Omental fat pad (tissue), 4 donors: ENCODE measurements around the gene TMC5. TPM values are rescaled to one million over a fixed set of nuclear protein-coding genes. Genes with fewer than 3 reads are reported as not detected.
"Not testable (repeated sequence)": the region's sequence is repeated elsewhere in the genome, so short reads cannot be mapped to it uniquely, and the experiment has no call there.

Experiments
- ATAC-seq: fragments of 150-250 bp; one replicate; pipeline ENCODE4 v1.9.1; 2016; ENCODE audit warnings: mild to moderate bottlenecking, moderate library complexity; ENCODE audit not compliant: low FRiP score
- DNase-seq: peaks from one replicate; pipeline ENCODE4 v3.0.0-alpha.2; 2019; ENCODE audit warnings: low spot score
- CTCF ChIP-seq, 3 donors: fragments of 450-650 bp; IDR thresholded peaks; one replicate each; pipeline ENCODE4 v1.5.1; 2016 to 2017; ENCODE audit warnings: antibody characterized with exemption in 3 of 3, mild to moderate bottlenecking in 3 of 3, moderate library complexity in 2 of 3
- total RNA-seq, 4 donors: library from RNA; depleted of rRNA; stranded (reverse); fragments of >200 nt; gene quantifications; one replicate each; pipeline ENCODE4 v1.1.0, GENCODE V29; 2016

The TMC5 gene
- 1 to 10 TPM in 3 of 4 donors, under 1 TPM in 1; 0.47 to 7.1 (median 1.1) TPM for total RNA-seq

DNA sequence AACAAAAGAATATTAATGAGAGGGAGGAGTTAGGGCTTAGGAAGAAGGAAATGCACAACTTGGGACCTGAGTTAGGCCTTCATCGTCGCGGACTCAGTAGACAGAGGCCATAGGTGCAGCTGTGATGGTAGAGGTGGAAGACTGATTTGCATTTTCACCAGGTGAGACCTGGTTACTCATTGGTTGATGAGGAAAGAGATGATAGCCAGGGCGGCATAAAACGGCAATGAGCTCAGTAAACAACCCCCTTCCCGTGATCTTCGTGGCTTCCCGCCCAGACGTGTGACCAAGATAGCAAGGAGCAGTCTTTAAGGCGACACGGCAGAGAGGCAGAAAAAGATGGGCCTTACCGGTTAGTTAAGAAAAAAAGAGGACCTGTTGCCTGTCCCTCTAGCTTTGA, at the start of gene TMC5:
TSS of gene TMC5 (plus strand) at position 244 of the 400 bp plus-strand sequence. CDS start 22,156 bp downstream, outside the sequence.
- ATAC-seq (no peak), DNase-seq (no peak)
- TF ChIP-seq CTCF (IDR thresholded peaks at IDR 0.05): no peak

GRCh38 chr16:19372541-19372940, 45.1 kb upstream of the TMC5 start:
- ATAC-seq, DNase-seq: not testable (repeated sequence)

- no peak for DNase-seq
- no peak for ATAC-seq
- no peak for TF ChIP-seq CTCF (IDR thresholded peaks at IDR 0.05)
Observed at GRCh38 chr16:19374402-19374801, 43.3 kb upstream of the TMC5 start.

- ATAC-seq (peak; percentile 59), DNase-seq (no peak)
- TF ChIP-seq CTCF (IDR thresholded peaks at IDR 0.05): peak in 2 of 3 donors; percentile 37 to 85
Observed at GRCh38 chr16:19375561-19376158, 42.0 kb upstream of the TMC5 start.

DNA sequence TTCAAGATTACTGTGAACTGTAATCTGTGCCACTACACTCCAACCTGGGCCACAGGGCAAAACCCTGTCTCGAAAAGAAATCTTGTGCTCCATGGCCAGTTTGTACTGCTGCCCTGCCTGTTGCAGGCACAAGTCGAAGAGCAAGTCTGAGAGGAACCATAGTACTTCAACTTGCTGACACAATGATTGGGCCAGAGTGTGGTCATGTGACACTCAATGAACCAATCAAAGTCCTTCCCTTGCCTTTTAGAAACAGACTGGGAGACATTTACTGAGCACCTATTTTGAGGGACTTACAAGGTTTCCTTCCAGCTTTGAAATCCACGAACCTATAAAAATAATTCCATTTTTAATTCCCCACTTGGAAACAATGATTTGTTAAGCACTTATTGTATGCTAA, 39.8 kb upstream of the TMC5 start:
- no peak for DNase-seq
- no peak for TF ChIP-seq CTCF (IDR thresholded peaks at IDR 0.05)
- no peak for ATAC-seq

DNA sequence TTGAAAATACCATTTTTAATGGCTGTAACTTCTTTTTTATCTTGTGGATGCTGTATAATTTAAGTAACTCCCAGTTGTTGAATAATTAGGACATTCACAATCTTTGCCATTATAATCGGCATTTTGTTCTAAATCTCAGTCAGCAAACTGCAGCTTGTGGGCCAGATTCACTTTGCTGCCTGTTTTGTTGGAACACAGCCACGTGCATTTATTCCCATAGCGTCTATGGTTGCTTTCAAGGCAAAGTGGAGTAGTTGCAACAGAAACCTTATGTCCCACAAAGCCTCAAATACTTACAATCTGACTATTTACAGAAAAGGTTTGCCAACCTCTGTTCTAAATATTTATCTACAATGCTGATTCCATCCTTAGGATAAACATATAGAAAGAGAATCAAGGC, 39.2 kb upstream of the TMC5 start:
- no peak for DNase-seq
- TF ChIP-seq CTCF (IDR thresholded peaks at IDR 0.05): no peak
- ATAC-seq: no peak

DNA sequence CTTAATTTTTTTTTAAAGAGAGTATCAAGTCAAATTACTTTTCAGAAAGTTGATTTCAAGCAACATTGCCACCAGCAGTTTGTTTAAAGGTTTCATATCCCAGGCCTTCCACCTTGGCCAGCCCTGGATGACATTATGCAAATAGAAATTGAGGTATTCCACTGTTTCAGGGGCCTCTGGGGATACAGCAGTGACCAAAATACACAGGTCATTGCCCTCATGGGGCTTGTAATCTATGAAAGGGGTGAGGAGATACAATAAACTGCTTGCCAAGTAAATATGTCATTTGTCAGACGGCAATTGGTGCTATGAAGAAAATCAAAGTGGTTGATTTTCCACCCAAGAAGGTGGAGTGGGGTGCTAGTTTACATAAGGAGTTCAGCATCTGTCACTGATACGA, 37.8 kb upstream of the TMC5 start:
- DNase-seq: no peak
- TF ChIP-seq CTCF (IDR thresholded peaks at IDR 0.05): no peak
- ATAC-seq: no peak
